GM04503 (cell line): ENCODE results near the gene PTH1R.

ENCODE experiments used
- DNase-seq: peaks from one replicate; pipeline ENCODE4 v3.0.0-alpha.2; 2012; ENCODE audit warnings: low read depth

PTH1R gene

GRCh38 chr3:46930166-46930944 is 52.8 kb downstream of the PTH1R start:
- no peak for DNase-seq

GRCh38 chr3:46930945-46931403 is 53.5 kb downstream of the PTH1R start:
- no peak for DNase-seq

- DNase-seq: no peak
Observed at GRCh38 chr3:46931631-46932331, 54.3 kb downstream of the PTH1R start.

- DNase-seq: no peak
Observed at GRCh38 chr3:46932455-46933225, 55.1 kb downstream of the PTH1R start.

GRCh38 chr3:46933261-46933660 is 55.7 kb downstream of the PTH1R start:
- no peak for DNase-seq

GRCh38 chr3:46934072-46934471 is 56.6 kb downstream of the PTH1R start:
- DNase-seq: no peak

- no peak for DNase-seq
Observed at GRCh38 chr3:46934498-46935167, 57.1 kb downstream of the PTH1R start.

GRCh38 chr3:46935168-46935858 is 57.8 kb downstream of the PTH1R start:
- DNase-seq: peak; percentile 86

- no peak for DNase-seq
Observed at GRCh38 chr3:46935989-46936558, 58.6 kb downstream of the PTH1R start.

- no peak for DNase-seq
Observed at GRCh38 chr3:46936733-46937250, 59.3 kb downstream of the PTH1R start.

- no peak for DNase-seq
Observed at GRCh38 chr3:46938118-46938517, 60.6 kb downstream of the PTH1R start.

- no peak for DNase-seq
Observed at GRCh38 chr3:46939578-46940445, 62.3 kb downstream of the PTH1R start.

- no peak for DNase-seq
Observed at GRCh38 chr3:46942076-46942475, 64.6 kb downstream of the PTH1R start.

GRCh38 chr3:46942481-46943236 is 65.1 kb downstream of the PTH1R start:
- no peak for DNase-seq

- DNase-seq: no peak
Observed at GRCh38 chr3:46943237-46944187, 66.0 kb downstream of the PTH1R start.

GRCh38 chr3:46944191-46944590 is 66.7 kb downstream of the PTH1R start:
- no peak for DNase-seq

GRCh38 chr3:46946416-46946815 is 68.9 kb downstream of the PTH1R start:
- no peak for DNase-seq
